Body of pancreas (tissue), 4 donors: Measurements from ENCODE around the gene TRIML1.

ENCODE experiments used
- POLR2A ChIP-seq, 3 donors: fragments of 450-650 bp; IDR thresholded peaks; one replicate each; pipeline ENCODE4 v1.6.1; 2016; ENCODE audit warnings: antibody characterized with exemption in 3 of 3, mild to moderate bottlenecking in 2 of 3
- TF ChIP-seq, protein P1 (sequence below), 7 experiments: fragments of 450-650 bp in 4 of 7; fragments of 200-600 bp in 3 of 7; sonication (generic) in 3 of 7; IDR thresholded peaks; one replicate each; pipeline ENCODE4 v1.5.1; 2016 to 2019; ENCODE audit warnings: antibody characterized with exemption in 7 of 7

DNA sequence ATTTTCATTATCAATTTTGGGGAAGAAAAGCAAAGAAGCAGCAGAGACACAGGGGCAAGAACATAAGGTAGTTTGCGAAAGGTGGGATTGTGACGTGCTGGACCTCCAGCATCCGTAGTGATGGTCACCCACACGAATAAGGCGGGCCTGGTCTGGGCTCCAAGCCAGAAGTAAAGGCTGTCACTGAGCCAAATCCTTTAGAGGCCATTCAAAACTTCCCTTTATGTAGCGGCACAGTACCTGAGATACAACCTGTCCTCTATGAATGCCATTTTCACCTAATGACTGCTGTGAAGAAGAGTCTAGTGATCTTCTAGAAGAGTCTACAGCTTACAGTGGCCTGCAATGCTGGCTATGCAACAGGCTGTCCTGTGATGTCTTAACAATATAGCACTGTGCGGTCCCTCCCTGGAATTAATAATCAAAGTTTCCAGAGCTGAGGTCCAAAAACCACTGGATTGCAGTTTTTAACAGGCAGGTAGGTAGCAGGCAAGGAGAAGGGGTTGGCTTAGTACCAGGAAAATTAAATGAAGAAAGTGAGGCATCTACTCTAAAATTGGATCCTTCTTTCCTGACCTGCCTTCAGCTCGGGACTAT lies 56.2 kb downstream of the TRIML1 start:
- TF ChIP-seq, protein P1, sequence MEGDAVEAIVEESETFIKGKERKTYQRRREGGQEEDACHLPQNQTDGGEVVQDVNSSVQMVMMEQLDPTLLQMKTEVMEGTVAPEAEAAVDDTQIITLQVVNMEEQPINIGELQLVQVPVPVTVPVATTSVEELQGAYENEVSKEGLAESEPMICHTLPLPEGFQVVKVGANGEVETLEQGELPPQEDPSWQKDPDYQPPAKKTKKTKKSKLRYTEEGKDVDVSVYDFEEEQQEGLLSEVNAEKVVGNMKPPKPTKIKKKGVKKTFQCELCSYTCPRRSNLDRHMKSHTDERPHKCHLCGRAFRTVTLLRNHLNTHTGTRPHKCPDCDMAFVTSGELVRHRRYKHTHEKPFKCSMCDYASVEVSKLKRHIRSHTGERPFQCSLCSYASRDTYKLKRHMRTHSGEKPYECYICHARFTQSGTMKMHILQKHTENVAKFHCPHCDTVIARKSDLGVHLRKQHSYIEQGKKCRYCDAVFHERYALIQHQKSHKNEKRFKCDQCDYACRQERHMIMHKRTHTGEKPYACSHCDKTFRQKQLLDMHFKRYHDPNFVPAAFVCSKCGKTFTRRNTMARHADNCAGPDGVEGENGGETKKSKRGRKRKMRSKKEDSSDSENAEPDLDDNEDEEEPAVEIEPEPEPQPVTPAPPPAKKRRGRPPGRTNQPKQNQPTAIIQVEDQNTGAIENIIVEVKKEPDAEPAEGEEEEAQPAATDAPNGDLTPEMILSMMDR (IDR thresholded peaks at IDR 0.05), result no peak
- no peak for TF ChIP-seq POLR2A (IDR thresholded peaks at IDR 0.05)
